Measurements from ENCODE around the gene KRR1. TPM values are rescaled to one million over a fixed set of nuclear protein-coding genes. Genes with fewer than 3 reads are reported as not detected.

Gene KRR1
- polyA plus RNA-seq, 3 donors, result 8.0 to 14.4 (median 9.0) TPM

GRCh38 chr12:75471902-75472890 is 39.2 kb downstream of the KRR1 start:
- peak overlapping the region; percentile 51 to 84 for H3K27ac ChIP-seq (ENCODE audit: low read depth in 1 of 2, low read length in 2 of 2)
- peaks cover 54% of the 10 kb centered on the region for H3K4me1 Mint-ChIP-seq
- no peak overlapping the region for H2AFZ ChIP-seq (ENCODE audit: insufficient read depth, low read depth, low read length, poor library complexity, severe bottlenecking)
- peak overlapping the region; percentile 33 for H3K9ac ChIP-seq (ENCODE audit: insufficient read depth, low read length, poor library complexity, severe bottlenecking)
- WGBS (ENCODE audit: insufficient coverage), result no CpG with 5 or more reads among the region's 6 CpGs
- H3K36me3 ChIP-seq (replicated peaks in 1 of 2; ENCODE audit: control insufficient read depth in 1 of 2, insufficient read depth in 2 of 2, low read length in 2 of 2), result no peaks in the 10 kb centered on the region
- H3K79me2 ChIP-seq (ENCODE audit: insufficient read depth, low read length), result no peaks in the 10 kb centered on the region
- peak overlapping the region; percentile 44 for H3K4me2 ChIP-seq (replicated peaks; ENCODE audit: extremely low read depth, low read length, poor library complexity, severe bottlenecking)
- H3K4me1 ChIP-seq (ENCODE audit: control insufficient read depth in 1 of 2, insufficient read depth in 2 of 2, low read length in 2 of 2), result peaks cover 55 to 64% of the 10 kb centered on the region in 2 donors
- intact Hi-C loops (cut with micrococcal nuclease), result loop anchor here in 1 of 2 donors (5.0 kb wide), 1 partner anchor 35 kb away; no protein-coding TSS in a partner anchor
- H3K4me3 Mint-ChIP-seq, result peak overlapping the region in 1 of 2 donors; percentile 70
- no peaks in the 10 kb centered on the region for H3K27me3 ChIP-seq (ENCODE audit: control insufficient read depth in 2 of 2, insufficient read depth in 2 of 2, low read length in 2 of 2)
- H3K9me3 Mint-ChIP-seq, result peaks cover 0 to 7% (median 4%) of the 10 kb centered on the region in 7 donors
- no peaks in the 10 kb centered on the region for H3K27me3 Mint-ChIP-seq (ENCODE audit: low read depth in 3 of 3)
- TF ChIP-seq CTCF (IDR thresholded peaks at IDR 0.05), result no peak
- H3K36me3 Mint-ChIP-seq, result peaks cover 0 to 6% of the 10 kb centered on the region in 2 donors
- peak overlapping the region; percentile 85 to 96 (median 94) for H3K27ac Mint-ChIP-seq
- DNase-seq, result peak; percentile 73 to 90 (median 83)
- no peaks in the 10 kb centered on the region for H3K9me3 ChIP-seq (replicated peaks in 1 of 2; ENCODE audit: control insufficient read depth in 1 of 2, insufficient read depth in 1 of 2, low read length in 2 of 2)
- no peaks in the 10 kb centered on the region for H4K20me1 ChIP-seq (ENCODE audit: insufficient read depth, low read length)
- H3K4me3 ChIP-seq (replicated peaks in 1 of 3; ENCODE audit: low read depth in 2 of 3, low read length in 3 of 3), result peak overlapping the region in 1 of 3 experiments; percentile 60

- H3K4me1 Mint-ChIP-seq, result peaks cover 22% of the 10 kb centered on the region
- no peak overlapping the region for H3K27ac Mint-ChIP-seq
- no peaks in the 10 kb centered on the region for H4K20me1 ChIP-seq (ENCODE audit: insufficient read depth, low read length)
- H3K9me3 Mint-ChIP-seq, result peaks cover 11 to 31% (median 20%) of the 10 kb centered on the region in 7 donors
- H3K9me3 ChIP-seq (replicated peaks in 1 of 2; ENCODE audit: control insufficient read depth in 1 of 2, insufficient read depth in 1 of 2, low read length in 2 of 2), result peaks cover 11 to 21% of the 10 kb centered on the region in 2 donors
- intact Hi-C loops (cut with micrococcal nuclease), result no loop called here
- H3K36me3 Mint-ChIP-seq, result peaks cover 2 to 5% of the 10 kb centered on the region in 2 donors
- no peak overlapping the region for H3K9ac ChIP-seq (ENCODE audit: insufficient read depth, low read length, poor library complexity, severe bottlenecking)
- no peaks in the 10 kb centered on the region for H3K27me3 ChIP-seq (ENCODE audit: control insufficient read depth in 2 of 2, insufficient read depth in 2 of 2, low read length in 2 of 2)
- H3K27me3 Mint-ChIP-seq (ENCODE audit: low read depth in 3 of 3), result peaks cover 0 to 2% (median 1%) of the 10 kb centered on the region in 3 donors
- H3K4me2 ChIP-seq (replicated peaks; ENCODE audit: extremely low read depth, low read length, poor library complexity, severe bottlenecking), result no peak overlapping the region
- DNase-seq, result no peak
- no peak overlapping the region for H2AFZ ChIP-seq (ENCODE audit: insufficient read depth, low read depth, low read length, poor library complexity, severe bottlenecking)
- peaks cover 15 to 28% of the 10 kb centered on the region in 2 donors for H3K4me1 ChIP-seq (ENCODE audit: control insufficient read depth in 1 of 2, insufficient read depth in 2 of 2, low read length in 2 of 2)
- no peak overlapping the region for H3K4me3 ChIP-seq (replicated peaks in 1 of 3; ENCODE audit: low read depth in 2 of 3, low read length in 3 of 3)
- no peak for TF ChIP-seq CTCF (IDR thresholded peaks at IDR 0.05)
- H3K27ac ChIP-seq (ENCODE audit: low read depth in 1 of 2, low read length in 2 of 2), result no peak overlapping the region
- H3K4me3 Mint-ChIP-seq, result no peak overlapping the region
- no peaks in the 10 kb centered on the region for H3K36me3 ChIP-seq (replicated peaks in 1 of 2; ENCODE audit: control insufficient read depth in 1 of 2, insufficient read depth in 2 of 2, low read length in 2 of 2)
- H3K79me2 ChIP-seq (ENCODE audit: insufficient read depth, low read length), result no peaks in the 10 kb centered on the region
Observed at GRCh38 chr12:75460204-75460603, 51.2 kb downstream of the KRR1 start.

Measured in CD14-positive monocyte (primary cell).